ENCODE data around the gene PKM.

Gene PKM

DNA sequence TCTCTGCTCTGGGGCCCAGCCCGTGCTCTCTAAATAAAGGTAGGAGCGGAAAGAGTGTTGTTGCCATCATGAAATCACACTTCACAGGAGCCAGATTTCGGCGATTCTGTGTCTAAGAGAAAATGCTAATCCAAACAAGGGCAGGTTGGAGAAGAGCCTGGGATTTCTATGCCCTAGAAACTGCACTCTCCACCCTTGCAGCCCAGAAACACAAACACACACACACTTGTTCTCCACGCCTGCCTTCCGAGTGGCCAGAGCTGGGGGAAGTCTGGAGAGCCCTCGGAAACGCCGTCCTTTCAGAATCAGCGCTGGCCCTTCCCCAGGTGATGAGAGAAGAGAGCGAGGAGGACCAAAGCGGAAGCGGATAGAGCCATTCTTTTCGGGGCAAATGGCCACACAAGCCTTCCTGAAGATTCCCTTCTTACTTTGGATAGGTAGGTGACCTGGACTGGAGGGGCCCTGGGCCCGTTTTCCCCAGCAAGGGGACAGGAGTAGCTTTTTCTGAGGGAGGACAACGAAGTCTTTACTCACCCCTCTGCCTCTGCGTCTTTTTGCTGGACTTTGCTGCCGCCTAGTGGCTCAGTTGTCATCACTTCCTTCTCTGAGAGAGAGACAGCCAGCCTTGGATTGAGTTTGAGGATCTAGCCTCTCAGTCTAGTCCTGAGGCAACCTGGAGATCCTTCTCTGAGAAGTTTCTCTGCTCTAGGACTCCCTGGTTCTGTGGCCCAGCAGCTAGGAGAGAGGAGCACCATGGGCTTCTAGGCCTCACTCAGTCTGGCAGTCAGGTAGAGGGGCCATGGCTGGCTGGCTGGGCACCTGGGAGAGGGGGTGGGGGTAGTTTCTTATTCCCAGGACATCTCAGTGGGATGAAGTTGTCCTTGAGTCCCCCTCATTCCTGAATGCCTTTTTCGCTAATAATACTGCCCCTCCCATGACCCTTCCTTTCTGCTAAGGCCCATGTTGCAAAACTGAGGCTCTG, 75.1 kb downstream of the PKM start:
- peak; percentile 77 for DNase-seq (ENCODE audit: low read depth)

DNA sequence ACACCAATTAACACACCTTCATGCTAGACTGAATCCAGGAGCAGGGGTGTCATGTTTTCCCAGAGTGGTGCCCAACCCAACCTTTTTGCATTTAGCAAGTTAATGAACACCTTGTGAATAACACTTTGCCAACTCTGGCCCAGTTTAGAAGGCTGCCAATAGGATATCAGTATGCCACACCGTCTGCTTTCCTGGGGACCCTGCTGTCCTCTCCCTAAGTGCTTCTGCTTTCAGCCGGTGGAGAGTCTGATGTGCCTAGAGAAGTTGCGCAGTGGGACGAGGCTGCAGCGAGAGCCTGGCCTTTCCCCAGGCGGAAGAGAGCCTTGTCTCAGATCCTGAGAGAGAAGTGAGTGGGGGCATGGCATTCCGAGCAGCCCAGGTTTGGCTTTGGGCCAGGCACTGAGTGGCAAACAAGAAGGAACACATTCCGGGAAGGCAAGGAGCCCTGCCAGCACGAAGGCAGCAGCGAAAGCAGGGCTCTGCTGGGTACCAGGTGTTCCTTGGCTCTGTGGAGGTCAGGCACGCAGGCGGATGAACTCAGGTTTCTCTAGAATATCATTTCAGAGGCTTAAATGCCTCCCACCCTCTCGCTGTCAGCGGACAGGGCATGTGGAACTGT, 75.9 kb downstream of the PKM start:
- peak; percentile 5 for DNase-seq (ENCODE audit: low read depth)

DNA sequence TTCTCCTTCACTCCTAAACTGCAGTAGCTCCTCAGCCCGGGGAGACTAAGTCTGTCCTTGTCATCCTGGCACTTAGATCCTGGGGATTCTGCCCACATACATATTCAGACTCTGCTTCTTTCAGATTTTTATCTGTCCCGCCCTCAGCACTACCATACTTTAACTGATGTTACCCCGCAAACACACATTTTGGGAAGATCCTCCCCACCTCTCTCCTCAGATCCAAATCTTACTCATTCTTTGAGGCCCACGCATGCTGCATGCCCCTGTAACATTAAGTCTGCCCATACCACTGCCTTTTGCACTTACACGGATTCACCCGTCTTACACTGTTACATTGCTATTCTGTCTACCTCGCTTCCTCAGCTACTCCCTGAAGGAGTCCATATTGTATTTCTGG, 76.7 kb downstream of the PKM start:
- DNase-seq (ENCODE audit: low read depth): no peak

DNA sequence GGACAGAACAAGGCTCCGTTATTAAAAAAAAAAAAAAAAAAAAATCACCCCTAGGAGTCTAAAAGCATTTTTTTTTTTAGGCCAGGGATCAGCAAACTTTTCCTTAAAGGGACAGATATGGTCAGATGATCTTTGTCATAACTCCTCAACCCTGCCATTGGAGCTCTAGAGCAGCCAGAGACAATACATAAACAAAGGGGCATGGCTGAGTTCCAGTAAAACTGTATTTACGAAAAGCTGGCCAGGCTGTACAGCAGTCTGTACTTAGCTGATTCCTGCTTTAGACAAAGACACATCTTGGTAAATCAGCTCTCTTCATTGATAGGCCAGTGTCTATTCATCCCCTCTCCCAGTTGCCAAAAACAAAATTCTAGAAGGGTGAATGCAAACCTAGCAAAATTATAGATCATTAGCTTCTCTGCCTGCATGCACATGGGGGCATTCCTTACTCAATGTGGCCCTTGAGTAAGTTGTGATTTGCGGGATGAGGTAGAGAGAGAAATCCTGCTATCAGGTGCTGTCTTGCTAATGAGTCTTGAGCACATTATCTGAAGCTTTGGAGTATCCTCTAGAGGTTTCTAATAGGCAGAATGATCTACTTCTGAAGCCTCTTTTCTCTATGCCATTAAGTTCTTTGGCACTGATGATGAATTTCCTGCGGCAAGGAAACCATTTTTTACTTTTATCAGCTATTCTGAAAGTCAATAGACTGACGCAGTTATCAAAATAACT, 77.6 kb downstream of the PKM start:
- no peak for DNase-seq (ENCODE audit: low read depth)
